ENCODE data around the gene DIRAS3.
"Not testable (repeated sequence)": the region's sequence is repeated elsewhere in the genome, so short reads cannot be mapped to it uniquely, and the experiment has no call there.

Gene DIRAS3

DNA sequence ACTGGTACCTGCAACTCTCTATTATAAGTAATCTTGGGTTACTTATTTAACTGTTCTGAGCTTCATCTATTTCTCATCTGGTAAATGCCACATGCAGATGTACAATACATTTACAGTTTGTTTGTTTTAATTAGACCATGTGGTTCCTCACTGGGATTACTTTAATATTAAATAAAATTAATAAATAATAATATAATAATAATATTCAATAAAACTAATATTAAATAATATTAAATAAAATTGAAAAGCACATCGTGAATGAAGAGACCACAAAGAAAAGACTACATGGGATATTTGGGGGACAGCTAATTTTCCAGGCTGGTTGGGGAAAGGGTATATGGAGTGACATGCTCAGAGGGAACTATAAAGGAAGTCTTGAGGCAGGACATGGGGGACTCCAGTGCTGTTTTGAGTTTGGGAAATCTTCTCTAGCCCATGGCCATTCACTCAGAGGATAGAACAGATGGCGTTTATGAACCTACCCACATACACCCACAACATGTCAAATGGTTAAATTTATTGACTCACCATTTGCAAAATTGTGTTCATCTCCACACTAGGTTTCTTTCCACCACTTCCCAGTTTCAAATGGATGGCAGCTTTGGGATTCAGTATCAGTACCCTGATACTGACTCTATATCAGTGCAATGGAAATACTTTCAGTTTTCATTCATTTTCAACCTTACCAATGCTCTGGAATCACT, 25.6 kb downstream of the DIRAS3 start:
- no peak for DNase-seq (ENCODE audit: low read depth)

DNA sequence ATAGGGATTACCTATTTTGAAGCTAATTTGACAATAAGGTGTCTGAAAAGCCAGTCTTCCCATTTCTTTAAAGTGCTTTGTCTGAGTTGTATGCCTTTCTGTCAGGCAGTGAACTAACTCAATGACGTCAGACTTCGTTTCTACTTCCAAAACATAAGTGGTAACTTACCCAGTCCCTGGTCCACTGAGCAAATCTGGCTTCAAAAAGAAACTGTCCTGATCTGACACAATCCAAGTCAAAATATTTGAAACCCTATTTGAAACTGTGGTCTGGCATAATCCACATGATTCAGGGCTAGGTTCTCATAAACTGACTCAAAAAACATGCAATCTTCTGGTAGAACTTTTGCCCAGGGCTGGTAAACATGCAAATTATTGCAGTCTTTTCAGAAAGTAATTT, 34.0 kb downstream of the DIRAS3 start:
- no peak for DNase-seq (ENCODE audit: low read depth)

- no peak for DNase-seq (ENCODE audit: low read depth)
Measured at GRCh38 chr1:68015971-68016370, 34.5 kb downstream of the DIRAS3 start.

DNA sequence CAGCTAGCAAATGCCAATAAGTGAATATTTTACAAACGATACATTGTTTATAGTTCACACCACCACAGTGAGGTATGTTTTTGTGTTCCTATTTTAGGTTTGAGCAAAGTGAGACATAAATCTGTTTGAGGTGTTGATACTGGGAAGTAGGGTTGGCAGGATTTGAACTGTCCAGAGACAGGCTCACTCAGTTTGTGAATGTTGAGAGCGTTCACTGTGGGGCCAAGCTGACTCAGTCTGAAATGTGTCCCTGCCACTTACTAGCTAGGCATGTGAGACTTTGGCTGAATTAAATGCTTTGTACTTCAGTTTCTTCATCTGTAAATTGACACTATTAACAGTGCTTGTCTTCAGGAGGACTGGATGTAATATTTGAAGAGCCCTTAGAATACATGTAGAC, 35.1 kb downstream of the DIRAS3 start:
- DNase-seq (ENCODE audit: low read depth) = no peak

GRCh38 chr1:68013351-68013750, 37.1 kb downstream of the DIRAS3 start:
- no peak for DNase-seq (ENCODE audit: low read depth)

- DNase-seq (ENCODE audit: low read depth) = no peak
Measured at GRCh38 chr1:68011657-68012375, 38.6 kb downstream of the DIRAS3 start.

GRCh38 chr1:68010543-68010942, 39.9 kb downstream of the DIRAS3 start:
- DNase-seq (ENCODE audit: low read depth) = no peak

GRCh38 chr1:68010090-68010489, 40.3 kb downstream of the DIRAS3 start:
- DNase-seq (ENCODE audit: low read depth) = no peak

GRCh38 chr1:68003626-68004025, 46.8 kb downstream of the DIRAS3 start:
- DNase-seq (ENCODE audit: low read depth) = not testable (repeated sequence)

DNA sequence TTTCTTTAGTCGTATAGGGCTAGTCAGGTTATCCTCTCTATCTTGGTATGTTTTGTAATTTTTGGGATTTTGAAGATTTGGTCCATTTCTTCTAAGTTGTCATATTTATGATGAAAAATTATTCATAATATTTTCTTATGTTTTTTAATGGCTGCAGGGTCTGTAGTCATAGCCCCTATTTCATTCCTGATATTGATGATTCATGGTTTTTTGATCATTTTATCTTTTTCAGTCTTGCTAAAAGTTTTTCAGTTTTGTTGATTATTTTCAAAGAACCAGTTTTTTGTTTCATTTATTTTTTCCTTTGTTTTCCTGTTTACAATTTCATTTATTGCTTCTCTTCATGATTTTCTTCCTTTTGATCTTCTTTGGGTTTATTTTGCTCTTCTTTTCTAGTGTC, 50.2 kb downstream of the DIRAS3 start:
- DNase-seq (ENCODE audit: low read depth) = no peak

DNA sequence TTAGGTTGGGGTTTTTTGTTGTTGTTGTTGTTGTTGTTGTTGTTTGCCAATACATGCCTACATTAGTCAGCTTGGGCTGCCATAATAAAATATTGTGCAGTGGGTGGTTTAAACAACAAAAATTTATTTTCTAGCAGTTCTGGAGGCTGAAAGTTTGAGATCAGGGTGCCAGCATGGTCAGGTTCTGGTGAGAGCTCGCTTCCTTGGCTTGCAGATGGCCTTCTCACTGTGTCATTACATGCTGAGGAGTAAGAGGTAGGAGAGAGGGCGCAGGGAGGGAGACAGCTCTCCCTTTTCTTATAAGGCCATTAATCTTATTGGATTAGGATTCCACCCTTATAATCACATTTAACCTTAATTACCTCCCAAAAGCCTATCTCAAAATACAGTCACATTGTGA, 52.7 kb downstream of the DIRAS3 start:
- DNase-seq (ENCODE audit: low read depth) = no peak
